Measurements from ENCODE around the gene DIP2B.
A peak's percentile ranks its signal among the peaks of the same experiment; 100 is the strongest.

The DIP2B gene

GRCh38 chr12:50599366-50600095 lies 94.7 kb downstream of the DIP2B start:
- no peak for DNase-seq (ENCODE audit: low read depth)
- no peak overlapping the region for H3K4me3 ChIP-seq (replicated peaks; ENCODE audit: low read depth, low read length)

GRCh38 chr12:50600364-50600763 lies 95.6 kb downstream of the DIP2B start:
- no peak overlapping the region for H3K4me3 ChIP-seq (replicated peaks; ENCODE audit: low read depth, low read length)
- no peak for TF ChIP-seq CTCF (IDR thresholded peaks at IDR 0.05; ENCODE audit: low read length, missing control alignments)
- no peak for DNase-seq (ENCODE audit: low read depth)

More at GRCh38 chr12:50599366-50600095, 94.7 kb downstream of the DIP2B start:
- no peak for TF ChIP-seq CTCF (IDR thresholded peaks at IDR 0.05; ENCODE audit: low read length, missing control alignments)

GRCh38 chr12:50603817-50604639 lies 99.2 kb downstream of the DIP2B start:
- TF ChIP-seq CTCF (IDR thresholded peaks at IDR 0.05; ENCODE audit: low read length, missing control alignments), result no peak
- peak; percentile 96 for DNase-seq (ENCODE audit: low read depth)
- no peak overlapping the region for H3K4me3 ChIP-seq (replicated peaks; ENCODE audit: low read depth, low read length)

- DNase-seq (ENCODE audit: low read depth), result no peak
- no peak overlapping the region for H3K4me3 ChIP-seq (replicated peaks; ENCODE audit: low read depth, low read length)
- no peak for TF ChIP-seq CTCF (IDR thresholded peaks at IDR 0.05; ENCODE audit: low read length, missing control alignments)
Measured at GRCh38 chr12:50604640-50604920, 99.8 kb downstream of the DIP2B start.

- no peak for DNase-seq (ENCODE audit: low read depth)
- TF ChIP-seq CTCF (IDR thresholded peaks at IDR 0.05; ENCODE audit: low read length, missing control alignments), result no peak
- H3K4me3 ChIP-seq (replicated peaks; ENCODE audit: low read depth, low read length), result no peak overlapping the region
Measured at GRCh38 chr12:50606675-50607375, 102.0 kb downstream of the DIP2B start.

GRCh38 chr12:50609292-50609874 lies 104.6 kb downstream of the DIP2B start:
- no peak for TF ChIP-seq CTCF (IDR thresholded peaks at IDR 0.05; ENCODE audit: low read length, missing control alignments)
- DNase-seq (ENCODE audit: low read depth), result no peak
- H3K4me3 ChIP-seq (replicated peaks; ENCODE audit: low read depth, low read length), result no peak overlapping the region
